Chondrocyte (in vitro differentiated cells): Measurements from ENCODE around the gene PRPF8. TPM values are rescaled to one million over a fixed set of nuclear protein-coding genes. Genes with fewer than 3 reads are reported as not detected.

Source experiments
- DNase-seq: peaks from one replicate; pipeline ENCODE4 v3.0.0; 2021; ENCODE audit warnings: mixed read lengths, low spot score
- H3K27ac Mint-ChIP-seq: one replicate; pipeline ENCODE4 v1.8.0; 2021; ENCODE audit warnings: mild to moderate bottlenecking, moderate library complexity, mixed read lengths; ENCODE audit not compliant: unreplicated experiment
- H3K27me3 Mint-ChIP-seq: 2 replicates; pipeline ENCODE4 v1.8.0; 2021; ENCODE audit warnings: low read depth, mixed read lengths
- H3K36me3 Mint-ChIP-seq: 2 replicates; pipeline ENCODE4 v1.8.0; 2021; ENCODE audit warnings: low read depth, mixed read lengths
- H3K4me1 Mint-ChIP-seq: 2 replicates; pipeline ENCODE4 v1.8.0; 2021; ENCODE audit warnings: low read depth, mild to moderate bottlenecking, mixed read lengths
- H3K4me3 Mint-ChIP-seq: one replicate; pipeline ENCODE4 v1.8.0; 2021; ENCODE audit warnings: mild to moderate bottlenecking, moderate library complexity, mixed read lengths; ENCODE audit not compliant: unreplicated experiment
- H3K9me3 Mint-ChIP-seq: 2 replicates; pipeline ENCODE4 v1.8.0; 2021; ENCODE audit warnings: low read depth, mixed read lengths
- total RNA-seq: library from RNA; stranded (reverse); gene quantifications from 3 replicates; pipeline ENCODE4 v1.2.1, GENCODE V29; 2021
- TF ChIP-seq, protein P1 (sequence below): fragments of 200-600 bp; sonication (generic); IDR thresholded peaks from 2 replicates; pipeline ENCODE4 v1.5.0; 2021; ENCODE audit warnings: antibody characterized with exemption, mild to moderate bottlenecking, moderate library complexity

Gene PRPF8
- total RNA-seq, 1 donor from 2014 or later = 164 TPM

DNA sequence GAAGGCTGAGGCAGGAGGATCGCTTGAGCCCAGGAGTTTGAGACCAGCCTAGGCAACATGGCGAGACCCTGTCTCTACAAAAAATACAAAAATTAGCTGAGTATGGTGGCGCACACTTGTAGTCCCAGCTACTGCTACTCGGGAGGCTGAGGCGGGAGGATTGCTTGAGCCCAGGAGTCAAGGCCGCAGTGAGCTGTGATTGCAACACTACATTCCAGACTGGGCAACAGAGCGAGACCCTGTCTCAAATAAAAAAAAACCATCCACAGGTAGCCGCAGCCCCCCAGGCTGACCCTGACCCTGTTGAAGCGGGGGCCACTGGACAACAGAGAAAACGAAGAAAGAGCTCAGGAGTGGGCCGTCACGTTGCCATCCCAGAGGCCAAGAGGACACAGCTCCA lies 60.0 kb downstream of the PRPF8 start:
- TF ChIP-seq, protein P1, sequence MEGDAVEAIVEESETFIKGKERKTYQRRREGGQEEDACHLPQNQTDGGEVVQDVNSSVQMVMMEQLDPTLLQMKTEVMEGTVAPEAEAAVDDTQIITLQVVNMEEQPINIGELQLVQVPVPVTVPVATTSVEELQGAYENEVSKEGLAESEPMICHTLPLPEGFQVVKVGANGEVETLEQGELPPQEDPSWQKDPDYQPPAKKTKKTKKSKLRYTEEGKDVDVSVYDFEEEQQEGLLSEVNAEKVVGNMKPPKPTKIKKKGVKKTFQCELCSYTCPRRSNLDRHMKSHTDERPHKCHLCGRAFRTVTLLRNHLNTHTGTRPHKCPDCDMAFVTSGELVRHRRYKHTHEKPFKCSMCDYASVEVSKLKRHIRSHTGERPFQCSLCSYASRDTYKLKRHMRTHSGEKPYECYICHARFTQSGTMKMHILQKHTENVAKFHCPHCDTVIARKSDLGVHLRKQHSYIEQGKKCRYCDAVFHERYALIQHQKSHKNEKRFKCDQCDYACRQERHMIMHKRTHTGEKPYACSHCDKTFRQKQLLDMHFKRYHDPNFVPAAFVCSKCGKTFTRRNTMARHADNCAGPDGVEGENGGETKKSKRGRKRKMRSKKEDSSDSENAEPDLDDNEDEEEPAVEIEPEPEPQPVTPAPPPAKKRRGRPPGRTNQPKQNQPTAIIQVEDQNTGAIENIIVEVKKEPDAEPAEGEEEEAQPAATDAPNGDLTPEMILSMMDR = no peak
- DNase-seq = no peak
- H3K27ac Mint-ChIP-seq = no peak overlapping the region
- peaks cover 3% of the 10 kb centered on the region for H3K4me1 Mint-ChIP-seq
- H3K36me3 Mint-ChIP-seq = no peaks in the 10 kb centered on the region
- peaks cover 3% of the 10 kb centered on the region for H3K27me3 Mint-ChIP-seq
- no peak overlapping the region for H3K4me3 Mint-ChIP-seq
- H3K9me3 Mint-ChIP-seq = no peaks in the 10 kb centered on the region

- H3K4me1 Mint-ChIP-seq = peaks cover 3% of the 10 kb centered on the region
- no peak overlapping the region for H3K27ac Mint-ChIP-seq
- H3K36me3 Mint-ChIP-seq = no peaks in the 10 kb centered on the region
- H3K27me3 Mint-ChIP-seq = peaks cover 3% of the 10 kb centered on the region
- no peak overlapping the region for H3K4me3 Mint-ChIP-seq
- TF ChIP-seq, protein P1 = no peak
- no peak for DNase-seq
- H3K9me3 Mint-ChIP-seq = no peaks in the 10 kb centered on the region
Measured at GRCh38 chr17:1623057-1623630, 61.5 kb downstream of the PRPF8 start.

DNA sequence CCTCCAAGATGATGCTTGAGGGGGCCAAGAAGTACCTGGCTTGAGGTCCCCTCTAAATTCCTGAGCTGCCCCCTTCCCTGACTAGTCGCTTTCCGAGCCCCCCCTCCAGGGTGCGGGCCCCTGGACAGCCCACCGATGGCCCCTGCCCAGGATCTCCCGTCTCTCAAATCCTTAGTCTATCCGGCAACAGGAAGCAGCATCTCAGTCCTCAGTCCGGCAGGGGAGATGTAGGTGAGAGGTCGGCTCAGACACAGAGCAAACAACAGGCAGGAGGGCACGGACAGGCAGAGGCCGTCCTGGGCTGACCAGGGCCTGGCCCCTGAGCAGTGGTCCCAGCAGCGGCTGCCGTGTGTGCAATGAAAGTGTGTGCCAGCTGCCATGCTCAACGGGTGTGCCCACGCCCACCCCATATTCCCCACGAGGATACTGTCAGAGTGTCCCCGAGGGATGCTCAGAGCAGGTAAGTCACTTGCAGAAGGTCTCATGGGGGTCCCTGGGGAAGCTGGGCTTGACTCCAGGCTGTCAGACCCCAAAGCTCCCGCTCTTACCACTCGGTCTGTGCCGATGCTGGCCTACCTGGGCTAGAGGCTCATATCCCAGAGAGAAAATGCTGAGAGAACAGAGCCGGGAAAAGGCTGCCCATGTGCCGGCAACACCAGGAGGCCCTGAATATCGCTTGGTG lies 63.3 kb downstream of the PRPF8 start:
- DNase-seq = no peak
- H3K27ac Mint-ChIP-seq = no peak overlapping the region

DNA sequence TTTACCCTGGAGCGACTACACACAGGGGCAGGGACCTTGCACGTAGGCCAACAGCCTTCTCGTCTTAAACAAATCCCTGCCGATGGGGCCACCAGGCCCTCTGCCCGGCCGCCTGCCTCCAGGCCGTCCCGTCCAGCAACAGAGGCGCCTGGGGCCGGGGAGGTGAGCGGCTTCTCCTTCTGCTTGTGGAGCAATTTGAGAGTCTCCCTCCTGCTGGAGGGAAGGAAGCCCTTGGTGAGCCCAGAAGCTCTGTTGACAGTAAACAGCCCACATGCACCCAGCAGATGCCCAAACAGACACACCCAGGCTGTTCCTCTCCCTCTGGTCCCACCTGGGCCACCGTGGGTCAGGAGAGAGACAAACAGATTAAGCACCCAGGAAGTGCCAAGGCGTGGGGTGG lies 64.2 kb downstream of the PRPF8 start:
- H3K4me3 Mint-ChIP-seq = no peak overlapping the region
- peaks cover 5% of the 10 kb centered on the region for H3K4me1 Mint-ChIP-seq
- H3K36me3 Mint-ChIP-seq = no peaks in the 10 kb centered on the region
- no peak for DNase-seq
- H3K27me3 Mint-ChIP-seq = no peaks in the 10 kb centered on the region
- H3K27ac Mint-ChIP-seq = no peak overlapping the region
- H3K9me3 Mint-ChIP-seq = no peaks in the 10 kb centered on the region
- TF ChIP-seq, protein P1 = no peak

More for the DNA sequence above, 63.3 kb downstream of the PRPF8 start:
- Mint-ChIP-seq H3K36me3 (no peaks in the 10 kb centered on the region), H3K27me3 (peaks cover 3% of the 10 kb centered on the region), H3K4me3 (no peak overlapping the region), H3K4me1 (peaks cover 5% of the 10 kb centered on the region), H3K9me3 (no peaks in the 10 kb centered on the region)
- TF ChIP-seq, protein P1 = no peak

DNA sequence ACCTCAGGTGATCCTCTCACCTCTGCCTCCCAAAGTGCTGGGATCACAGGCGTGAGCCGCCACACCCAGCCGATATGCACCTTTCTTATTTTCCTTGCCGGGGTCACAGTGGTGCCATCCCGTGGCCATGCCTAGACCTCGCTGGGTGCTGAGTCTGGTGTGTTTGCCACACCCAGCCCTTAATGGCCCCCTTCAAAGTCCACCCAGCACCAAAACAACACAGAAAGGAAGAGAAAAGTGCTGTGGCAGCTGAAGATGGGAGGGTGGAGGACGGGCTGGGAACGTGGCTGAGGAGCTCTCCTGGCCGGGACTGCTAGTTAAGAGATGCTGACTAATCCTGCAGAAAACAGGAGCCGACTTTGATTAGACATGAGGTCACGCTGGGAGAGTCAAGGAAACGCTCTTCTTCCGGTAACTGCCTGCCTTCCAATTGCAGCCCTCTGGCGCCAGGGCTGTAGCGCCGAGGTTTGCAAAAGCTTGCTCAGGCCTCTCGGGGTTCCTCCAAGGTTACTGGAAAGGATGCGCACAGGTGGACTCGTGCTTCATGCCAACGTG lies 67.0 kb downstream of the PRPF8 start:
- Mint-ChIP-seq H3K9me3 (no peaks in the 10 kb centered on the region), H3K27me3 (no peaks in the 10 kb centered on the region), H3K4me3 (no peak overlapping the region), H3K4me1 (peaks cover 5% of the 10 kb centered on the region), H3K27ac (peak overlapping the region; percentile 53), H3K36me3 (no peaks in the 10 kb centered on the region)
- TF ChIP-seq, protein P1 = no peak
- no peak for DNase-seq
